GM20000 (cell line): ENCODE data around the gene MAD1L1.
"Not testable (repeated sequence)": the region's sequence is repeated elsewhere in the genome, so short reads cannot be mapped to it uniquely, and the experiment has no call there.

Experiments used
- DNase-seq: peaks from one replicate; pipeline ENCODE4 v3.0.0; 2012; ENCODE audit warnings: low spot score
- TF ChIP-seq, protein P1 (sequence below): IDR thresholded peaks from 2 replicates; pipeline ENCODE4 v1.5.1; 2012; ENCODE audit warnings: mild to moderate bottlenecking, control low read depth; ENCODE audit errors: extremely low read depth, missing control alignments

Gene MAD1L1

GRCh38 chr7:1837696-1838543, 394.8 kb downstream of the MAD1L1 start:
- DNase-seq, result not testable (repeated sequence)

GRCh38 chr7:1831933-1832535, 400.7 kb downstream of the MAD1L1 start:
- not testable (repeated sequence) for DNase-seq

GRCh38 chr7:1831471-1831870, 401.3 kb downstream of the MAD1L1 start:
- not testable (repeated sequence) for DNase-seq

GRCh38 chr7:1829668-1830067, 403.1 kb downstream of the MAD1L1 start:
- not testable (repeated sequence) for DNase-seq

DNA sequence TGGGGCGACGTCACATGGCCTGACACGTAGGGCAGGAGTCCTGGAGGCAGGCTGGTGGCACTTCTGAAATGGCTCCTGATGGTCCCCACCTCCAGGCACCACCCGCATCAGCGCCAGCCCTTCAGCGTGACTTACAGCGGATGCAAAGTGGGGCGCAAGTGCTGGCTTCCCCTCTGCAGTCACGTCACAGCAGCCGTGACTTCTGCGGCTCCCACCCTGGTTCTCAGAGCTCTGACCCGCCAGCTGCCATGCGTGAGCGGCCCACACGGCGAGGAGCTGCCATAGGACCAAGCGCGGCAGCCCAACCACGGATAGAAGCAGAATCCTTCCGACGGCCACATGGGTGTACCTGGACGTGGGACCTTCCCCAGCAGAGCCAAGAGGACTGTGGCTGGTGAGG, 403.6 kb downstream of the MAD1L1 start:
- TF ChIP-seq, protein P1, sequence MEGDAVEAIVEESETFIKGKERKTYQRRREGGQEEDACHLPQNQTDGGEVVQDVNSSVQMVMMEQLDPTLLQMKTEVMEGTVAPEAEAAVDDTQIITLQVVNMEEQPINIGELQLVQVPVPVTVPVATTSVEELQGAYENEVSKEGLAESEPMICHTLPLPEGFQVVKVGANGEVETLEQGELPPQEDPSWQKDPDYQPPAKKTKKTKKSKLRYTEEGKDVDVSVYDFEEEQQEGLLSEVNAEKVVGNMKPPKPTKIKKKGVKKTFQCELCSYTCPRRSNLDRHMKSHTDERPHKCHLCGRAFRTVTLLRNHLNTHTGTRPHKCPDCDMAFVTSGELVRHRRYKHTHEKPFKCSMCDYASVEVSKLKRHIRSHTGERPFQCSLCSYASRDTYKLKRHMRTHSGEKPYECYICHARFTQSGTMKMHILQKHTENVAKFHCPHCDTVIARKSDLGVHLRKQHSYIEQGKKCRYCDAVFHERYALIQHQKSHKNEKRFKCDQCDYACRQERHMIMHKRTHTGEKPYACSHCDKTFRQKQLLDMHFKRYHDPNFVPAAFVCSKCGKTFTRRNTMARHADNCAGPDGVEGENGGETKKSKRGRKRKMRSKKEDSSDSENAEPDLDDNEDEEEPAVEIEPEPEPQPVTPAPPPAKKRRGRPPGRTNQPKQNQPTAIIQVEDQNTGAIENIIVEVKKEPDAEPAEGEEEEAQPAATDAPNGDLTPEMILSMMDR, result no peak
- no peak for DNase-seq

- not testable (repeated sequence) for DNase-seq
These were observed 404.6 kb downstream of the MAD1L1 start for GRCh38 chr7:1828170-1828569.

- not testable (repeated sequence) for DNase-seq
These were observed 405.2 kb downstream of the MAD1L1 start for GRCh38 chr7:1827521-1827981.

- DNase-seq, result not testable (repeated sequence)
These were observed 405.8 kb downstream of the MAD1L1 start for GRCh38 chr7:1826931-1827330.

DNA sequence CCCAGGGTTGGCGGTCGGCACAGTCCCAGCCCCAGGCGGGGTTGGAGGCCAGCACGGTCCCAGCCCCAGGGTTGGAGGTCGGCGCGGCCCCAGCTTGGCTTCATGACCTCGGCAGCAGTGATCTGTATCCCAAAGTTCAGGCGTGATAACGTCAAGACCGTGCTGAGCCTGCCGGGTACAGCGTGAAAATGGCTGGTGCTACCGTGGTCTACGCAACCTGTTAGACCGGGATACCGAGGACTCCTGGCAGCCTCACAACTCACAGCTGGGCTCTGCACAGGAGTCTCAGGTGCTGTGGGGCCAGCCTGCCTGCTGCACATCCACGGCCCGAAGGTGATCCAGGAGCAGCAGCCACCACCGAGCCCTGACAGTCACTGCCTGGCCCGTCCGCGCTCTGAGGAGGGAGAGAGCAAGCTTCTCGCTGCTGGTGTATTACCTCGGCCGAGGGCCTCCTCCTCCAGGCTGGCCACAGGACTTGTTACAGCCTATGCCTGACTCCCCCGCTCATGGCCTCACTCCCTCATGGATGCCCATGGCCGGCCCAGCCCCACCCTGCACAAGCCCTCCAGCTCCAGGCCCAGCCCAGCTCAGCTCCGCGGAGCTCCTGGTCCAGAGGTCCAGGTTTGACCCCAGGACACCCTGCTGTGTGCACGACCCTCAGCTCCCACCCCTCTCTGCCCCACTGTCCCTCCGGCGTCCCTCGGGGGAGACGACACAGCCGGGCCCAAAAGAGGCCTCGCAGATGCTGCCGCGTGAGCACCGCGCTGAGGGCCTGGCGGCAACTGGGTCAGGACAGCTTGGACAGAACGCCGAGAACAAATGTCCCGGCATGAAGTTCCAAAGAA, 406.6 kb downstream of the MAD1L1 start:
- DNase-seq, result no peak
- TF ChIP-seq, protein P1, result no peak

GRCh38 chr7:1825647-1825896, 407.2 kb downstream of the MAD1L1 start:
- DNase-seq, result not testable (repeated sequence)

- DNase-seq, result not testable (repeated sequence)
These were observed 407.7 kb downstream of the MAD1L1 start for GRCh38 chr7:1824882-1825646.

DNA sequence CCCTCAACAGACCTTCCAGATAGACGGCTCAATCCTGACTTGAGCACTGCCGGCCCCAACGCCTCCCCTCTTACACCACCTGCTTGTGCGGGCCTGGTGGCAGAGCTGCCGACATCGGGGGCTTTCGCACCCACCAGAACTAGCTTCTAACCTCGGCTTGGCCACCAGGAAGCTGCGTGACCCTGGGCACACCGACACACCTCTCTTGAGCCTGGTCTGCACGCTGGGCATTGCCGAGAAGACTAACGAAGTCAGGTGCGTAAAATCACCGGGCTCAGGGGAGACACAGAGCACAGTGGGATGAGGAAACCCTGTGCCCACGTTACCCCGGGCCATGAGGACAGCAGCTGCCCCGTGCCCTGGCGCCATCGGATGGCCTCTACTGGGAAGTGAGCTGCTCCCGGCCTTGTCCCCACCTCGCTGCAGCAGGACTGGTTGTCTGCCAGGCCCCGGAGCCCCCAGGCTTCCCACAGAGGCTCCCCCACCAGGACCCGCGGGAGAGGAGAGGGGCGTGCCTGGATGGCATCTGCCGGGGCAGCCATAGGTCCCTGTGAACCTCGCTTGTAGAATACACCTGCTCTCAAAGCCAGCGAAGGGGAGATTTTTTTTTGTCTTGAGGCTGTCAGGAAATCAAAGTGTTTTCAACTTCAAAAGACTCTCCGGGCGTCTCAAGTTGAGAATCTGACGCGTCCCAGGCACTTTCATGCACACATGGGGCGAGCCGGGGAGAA, 408.4 kb downstream of the MAD1L1 start:
- not testable (repeated sequence) for DNase-seq
